H9 (cell line): ENCODE measurements around the gene TMTC3. TPM values are rescaled to one million over a fixed set of nuclear protein-coding genes. Genes with fewer than 3 reads are reported as not detected.

ENCODE experiments used
- DNase-seq: peaks from one replicate; pipeline ENCODE4 v3.0.0-alpha.2; 2017
- H2AFZ ChIP-seq: one replicate; pipeline ENCODE4 v1.6.1; 2013; ENCODE audit warnings: mild to moderate bottlenecking, low read length, control low read depth, moderate library complexity
- H2AK5ac ChIP-seq: 2 replicates; pipeline ENCODE4 v1.6.1; 2013; ENCODE audit warnings: low read length, control low read depth, mixed read lengths; ENCODE audit not compliant: insufficient read length
- H2BK120ac ChIP-seq: one replicate; pipeline ENCODE4 v1.6.1; 2013; ENCODE audit warnings: low read depth, mild to moderate bottlenecking, low read length, control low read depth, inconsistent platforms; ENCODE audit not compliant: poor library complexity, severe bottlenecking
- H2BK12ac ChIP-seq: 2 replicates; pipeline ENCODE4 v1.6.1; 2013; ENCODE audit warnings: low read length, control low read depth, mixed read lengths, low read depth; ENCODE audit not compliant: insufficient read length
- H2BK15ac ChIP-seq: 2 replicates; pipeline ENCODE4 v1.6.1; 2013; ENCODE audit warnings: low read depth, low read length, control low read depth
- H2BK20ac ChIP-seq: one replicate; pipeline ENCODE4 v1.6.1; 2013; ENCODE audit warnings: low read depth, mild to moderate bottlenecking, low read length, control low read depth, inconsistent platforms; ENCODE audit not compliant: poor library complexity, severe bottlenecking
- H2BK5ac ChIP-seq: 2 replicates; pipeline ENCODE4 v1.6.1; 2013; ENCODE audit warnings: low read length, control low read depth, mixed read lengths; ENCODE audit not compliant: insufficient read length
- H3K14ac ChIP-seq: 2 replicates; pipeline ENCODE4 v1.6.1; 2013; ENCODE audit warnings: low read length, control low read depth; ENCODE audit not compliant: insufficient read depth
- H3K18ac ChIP-seq: 2 replicates; pipeline ENCODE4 v1.6.1; 2013; ENCODE audit warnings: low read depth, mild to moderate bottlenecking, mixed read lengths, low read length, control low read depth; ENCODE audit not compliant: insufficient read length
- H3K23ac ChIP-seq: 2 replicates; pipeline ENCODE4 v1.6.1; 2013; ENCODE audit warnings: low read length, control low read depth, mixed read lengths, low read depth; ENCODE audit not compliant: insufficient read length
- H3K23me2 ChIP-seq: 2 replicates; pipeline ENCODE4 v1.6.1; 2013; ENCODE audit warnings: low read depth, mild to moderate bottlenecking, mixed read lengths, low read length, control low read depth; ENCODE audit not compliant: insufficient read length, poor library complexity, severe bottlenecking
- H3K27ac ChIP-seq: 2 replicates; pipeline ENCODE4 v1.5.1; 2013; ENCODE audit warnings: low read length, control low read depth, mixed read lengths, low read depth; ENCODE audit not compliant: insufficient read length
- H3K27me3 ChIP-seq: 2 replicates; pipeline ENCODE4 v1.6.1; 2013; ENCODE audit warnings: low read length, control low read depth, inconsistent platforms; ENCODE audit not compliant: insufficient read depth
- H3K4ac ChIP-seq: 2 replicates; pipeline ENCODE4 v1.6.1; 2013; ENCODE audit warnings: low read depth, mild to moderate bottlenecking, control low read depth, inconsistent platforms, low read length, moderate library complexity
- H3K4me1 ChIP-seq: 2 replicates; pipeline ENCODE4 v1.6.1; 2013; ENCODE audit warnings: low read length, control low read depth, inconsistent platforms; ENCODE audit not compliant: insufficient read depth
- H3K4me2 ChIP-seq: 2 replicates; pipeline ENCODE4 v1.6.1; 2013; ENCODE audit warnings: low read length, control low read depth, mixed read lengths; ENCODE audit not compliant: insufficient read length, insufficient read depth
- H3K56ac ChIP-seq: 2 replicates; pipeline ENCODE4 v1.6.1; 2013; ENCODE audit warnings: low read depth, mild to moderate bottlenecking, mixed read lengths, low read length, control low read depth; ENCODE audit not compliant: insufficient read length
- H3K79me1 ChIP-seq: 2 replicates; pipeline ENCODE4 v1.6.1; 2013; ENCODE audit warnings: low read depth, mild to moderate bottlenecking, moderate library complexity, low read length, control low read depth, inconsistent platforms; ENCODE audit not compliant: insufficient read depth, poor library complexity, severe bottlenecking
- H3K79me2 ChIP-seq: 2 replicates; pipeline ENCODE4 v1.6.1; 2013; ENCODE audit warnings: low read length, control low read depth, inconsistent platforms; ENCODE audit not compliant: insufficient read depth
- H3K9ac ChIP-seq: 2 replicates; pipeline ENCODE4 v1.6.1; 2013; ENCODE audit warnings: low read length, control low read depth, mixed read lengths; ENCODE audit not compliant: insufficient read length; ENCODE audit errors: extremely low read depth
- H3K9me3 ChIP-seq: one replicate; pipeline ENCODE4 v1.6.1; 2013; ENCODE audit warnings: low read depth, low read length, inconsistent platforms; ENCODE audit not compliant: control insufficient read depth
- H3T11ph ChIP-seq: one replicate; pipeline ENCODE4 v1.6.1; 2013; ENCODE audit warnings: mild to moderate bottlenecking, low read length, control low read depth, inconsistent platforms
- H4K20me1 ChIP-seq: one replicate; pipeline ENCODE4 v1.6.1; 2013; ENCODE audit not compliant: control insufficient read depth, insufficient read length, insufficient read depth
- H4K5ac ChIP-seq: 2 replicates; pipeline ENCODE4 v1.6.1; 2013; ENCODE audit warnings: low read depth, mild to moderate bottlenecking, mixed read lengths, low read length, control low read depth; ENCODE audit not compliant: insufficient read length
- H4K8ac ChIP-seq: replicated peaks from 2 replicates; pipeline ENCODE4 v1.6.1; 2013; ENCODE audit warnings: low read length, control low read depth, mixed read lengths, low read depth; ENCODE audit not compliant: insufficient read length
- H4K91ac ChIP-seq: 2 replicates; pipeline ENCODE4 v1.6.1; 2013; ENCODE audit warnings: low read depth, mild to moderate bottlenecking, moderate library complexity, mixed read lengths, low read length, control low read depth; ENCODE audit not compliant: insufficient read length
- H3K27ac Mint-ChIP-seq, 3 experiments: 2 replicates in 2 of 3; 3 replicates in 1 of 3; pipeline ENCODE4 v1.8.0; 2020 to 2021; ENCODE audit warnings: mixed read lengths in 3 of 3, mild to moderate bottlenecking in 1 of 3, moderate library complexity in 1 of 3
- H3K27me3 Mint-ChIP-seq: 2 replicates; pipeline ENCODE4 v1.8.0; 2021; ENCODE audit warnings: low read depth, mild to moderate bottlenecking, moderate library complexity, mixed read lengths
- H3K36me3 Mint-ChIP-seq, 3 experiments: 2 replicates in 2 of 3; 3 replicates in 1 of 3; pipeline ENCODE4 v1.8.0; 2020 to 2021; ENCODE audit warnings: low read depth in 3 of 3, mixed read lengths in 3 of 3; ENCODE audit not compliant: insufficient read depth in 1 of 3
- H3K4me1 Mint-ChIP-seq, 2 experiments: 2 replicates each; pipeline ENCODE4 v1.8.0; 2020; ENCODE audit warnings: mixed read lengths in 2 of 2
- H3K4me3 Mint-ChIP-seq, 2 experiments: 2 replicates in 1 of 2; 3 replicates in 1 of 2; pipeline ENCODE4 v1.8.0; 2020 to 2021; ENCODE audit warnings: mild to moderate bottlenecking in 2 of 2, mixed read lengths in 2 of 2, moderate library complexity in 1 of 2
- H3K9me3 Mint-ChIP-seq, 2 experiments: 2 replicates in 1 of 2; 3 replicates in 1 of 2; pipeline ENCODE4 v1.8.0; 2020; ENCODE audit warnings: mild to moderate bottlenecking in 2 of 2, mixed read lengths in 2 of 2, moderate library complexity in 1 of 2
- WGBS: extraction: QIAGEN DNeasy Blood & Tissue Kit; methylation state at CpG from one replicate; pipeline ENCODE4 v1.1.7; 2013; ENCODE audit warnings: missing lambda C conversion rate, low lambda C conversion rate, mixed read lengths; ENCODE audit not compliant: insufficient read length; ENCODE audit errors: extremely low coverage; 5-methylcytosine and 5-hydroxymethylcytosine counted together
- total RNA-seq: library from RNA; stranded (reverse); gene quantifications from 2 replicates; pipeline ENCODE4 v1.2.1, GENCODE V29; 2021
- TF ChIP-seq, protein P1 (sequence below): fragments of 200-600 bp; sonication (generic); conservative IDR thresholded peaks from 3 replicates; pipeline ENCODE4 v1.8.0; 2021; ENCODE audit warnings: antibody characterized with exemption, mild to moderate bottlenecking

TMTC3 gene
- total RNA-seq, 1 experiment from 2014 or later, result 37.7 TPM

DNA sequence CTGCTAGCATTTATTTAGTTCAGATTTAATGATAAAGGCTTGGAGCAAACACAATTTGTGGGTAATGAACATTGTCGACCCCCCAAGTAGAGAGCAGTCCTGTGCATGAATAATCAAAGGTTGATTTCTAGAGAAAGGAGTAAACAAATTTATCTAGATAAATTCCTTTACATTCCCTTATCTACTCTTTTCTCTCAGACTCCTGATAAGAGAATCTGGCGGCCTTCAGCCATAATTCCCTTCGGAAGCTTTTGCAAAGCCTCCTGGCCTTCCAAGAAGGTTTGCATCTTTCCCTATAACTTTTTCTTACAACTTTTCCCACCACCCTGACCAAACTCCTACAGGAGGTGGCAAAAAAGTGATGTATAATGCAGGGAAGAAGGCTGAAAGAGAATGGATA is 42.1 kb downstream of the TMTC3 start:
- Mint-ChIP-seq H3K36me3 (peaks cover 28 to 43% (median 32%) of the 10 kb centered on the region in 3 experiments), H3K4me1 (no peaks in the 10 kb centered on the region), H3K4me3 (no peak overlapping the region), H3K9me3 (peaks cover 0 to 4% of the 10 kb centered on the region in 2 experiments; a peak in 1 of 5 replicates), H3K27me3 (no peaks in the 10 kb centered on the region), H3K27ac (peak overlapping the region in 1 of 3 experiments; percentile 31; a peak in 1 of 7 replicates)
- H3K4ac ChIP-seq, result no peak overlapping the region
- no peak overlapping the region for H3K9ac ChIP-seq
- no peaks in the 10 kb centered on the region for H3K23me2 ChIP-seq
- no peak overlapping the region for H3K4me2 ChIP-seq
- H4K5ac ChIP-seq, result no peak overlapping the region
- no peaks in the 10 kb centered on the region for H3K79me1 ChIP-seq
- no peak overlapping the region for H3T11ph ChIP-seq
- no peaks in the 10 kb centered on the region for H3K4me1 ChIP-seq
- no peak overlapping the region for H3K18ac ChIP-seq
- no peak overlapping the region for H4K91ac ChIP-seq
- no peak overlapping the region for H3K56ac ChIP-seq
- no peak overlapping the region for H2BK120ac ChIP-seq
- H4K20me1 ChIP-seq, result no peaks in the 10 kb centered on the region
- H3K27ac ChIP-seq, result no peak overlapping the region
- no peaks in the 10 kb centered on the region for H3K9me3 ChIP-seq
- H3K27me3 ChIP-seq, result no peaks in the 10 kb centered on the region
- H2AFZ ChIP-seq, result no peak overlapping the region
- no peak overlapping the region for H2BK15ac ChIP-seq
- H2BK12ac ChIP-seq, result no peak overlapping the region
- DNase-seq, result no peak
- H2BK20ac ChIP-seq, result no peak overlapping the region
- H3K23ac ChIP-seq, result no peak overlapping the region
- H2BK5ac ChIP-seq, result no peak overlapping the region
- TF ChIP-seq, protein P1, sequence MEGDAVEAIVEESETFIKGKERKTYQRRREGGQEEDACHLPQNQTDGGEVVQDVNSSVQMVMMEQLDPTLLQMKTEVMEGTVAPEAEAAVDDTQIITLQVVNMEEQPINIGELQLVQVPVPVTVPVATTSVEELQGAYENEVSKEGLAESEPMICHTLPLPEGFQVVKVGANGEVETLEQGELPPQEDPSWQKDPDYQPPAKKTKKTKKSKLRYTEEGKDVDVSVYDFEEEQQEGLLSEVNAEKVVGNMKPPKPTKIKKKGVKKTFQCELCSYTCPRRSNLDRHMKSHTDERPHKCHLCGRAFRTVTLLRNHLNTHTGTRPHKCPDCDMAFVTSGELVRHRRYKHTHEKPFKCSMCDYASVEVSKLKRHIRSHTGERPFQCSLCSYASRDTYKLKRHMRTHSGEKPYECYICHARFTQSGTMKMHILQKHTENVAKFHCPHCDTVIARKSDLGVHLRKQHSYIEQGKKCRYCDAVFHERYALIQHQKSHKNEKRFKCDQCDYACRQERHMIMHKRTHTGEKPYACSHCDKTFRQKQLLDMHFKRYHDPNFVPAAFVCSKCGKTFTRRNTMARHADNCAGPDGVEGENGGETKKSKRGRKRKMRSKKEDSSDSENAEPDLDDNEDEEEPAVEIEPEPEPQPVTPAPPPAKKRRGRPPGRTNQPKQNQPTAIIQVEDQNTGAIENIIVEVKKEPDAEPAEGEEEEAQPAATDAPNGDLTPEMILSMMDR, result no peak
- H3K14ac ChIP-seq, result no peak overlapping the region
- H4K8ac ChIP-seq, result no peak overlapping the region
- no CpG with 5 or more reads among the region's 3 CpGs for WGBS
- no peaks in the 10 kb centered on the region for H3K79me2 ChIP-seq
- no peak overlapping the region for H2AK5ac ChIP-seq
